ENCODE results near the gene ODC1. TPM values are rescaled to one million over a fixed set of nuclear protein-coding genes. Genes with fewer than 3 reads are reported as not detected.

The ODC1 gene
- polyA plus RNA-seq, 1 donor, result 108 TPM

DNA sequence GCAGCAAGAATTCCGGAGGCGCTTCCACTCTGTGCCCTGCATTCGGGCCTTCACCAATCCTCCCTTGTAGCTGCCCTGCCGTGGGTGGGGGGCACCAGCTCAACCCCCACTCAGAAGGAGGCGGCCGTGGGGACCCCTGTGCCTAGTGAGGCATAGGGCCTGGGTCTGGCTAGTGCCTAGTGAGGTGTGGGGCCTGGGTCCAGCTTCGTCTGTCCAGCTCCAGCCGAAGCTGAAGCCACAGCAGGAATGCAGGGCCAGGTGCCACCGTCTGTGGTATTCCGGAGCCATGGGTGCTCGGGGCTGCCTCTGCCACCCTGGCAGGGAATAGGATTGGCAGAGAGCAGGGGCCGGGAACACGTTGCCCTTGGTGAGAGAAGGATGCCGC is 12.3 kb downstream of the ODC1 start:
- no CpG with 5 or more reads among the region's 14 CpGs for WGBS (ENCODE audit: insufficient coverage, low lambda C conversion rate)
- Histone ChIP-seq H3K9me3 (ENCODE audit: control insufficient read depth, low read depth, low read length) (peaks cover 4% of the 10 kb centered on the region), H3K4me3 (ENCODE audit: low read length) (no peak overlapping the region), H3K36me3 (ENCODE audit: control insufficient read depth, insufficient read depth, low read length) (peaks cover 25% of the 10 kb centered on the region), H3K4me1 (ENCODE audit: control insufficient read depth, insufficient read depth, low read length) (peaks cover 46% of the 10 kb centered on the region), H3K27ac (ENCODE audit: low read length) (peak overlapping the region; percentile 10), H3K27me3 (ENCODE audit: control insufficient read depth, insufficient read depth, low read length) (peaks cover 4% of the 10 kb centered on the region)
- DNase-seq, result no peak

GRCh38 chr2:10434886-10435819 is 13.0 kb downstream of the ODC1 start:
- peak; percentile 76 to 79 for DNase-seq
- Histone ChIP-seq H3K27me3 (ENCODE audit: control insufficient read depth, insufficient read depth, low read length) (peaks cover 4% of the 10 kb centered on the region), H3K9me3 (ENCODE audit: control insufficient read depth, low read depth, low read length) (peaks cover 4% of the 10 kb centered on the region), H3K27ac (ENCODE audit: low read length) (peak overlapping the region; percentile 99), H3K36me3 (ENCODE audit: control insufficient read depth, insufficient read depth, low read length) (peaks cover 18% of the 10 kb centered on the region), H3K4me3 (ENCODE audit: low read length) (peak overlapping the region; percentile 19), H3K4me1 (ENCODE audit: control insufficient read depth, insufficient read depth, low read length) (peaks cover 49% of the 10 kb centered on the region)
- no CpG with 5 or more reads among the region's 28 CpGs for WGBS (ENCODE audit: insufficient coverage, low lambda C conversion rate)

DNA sequence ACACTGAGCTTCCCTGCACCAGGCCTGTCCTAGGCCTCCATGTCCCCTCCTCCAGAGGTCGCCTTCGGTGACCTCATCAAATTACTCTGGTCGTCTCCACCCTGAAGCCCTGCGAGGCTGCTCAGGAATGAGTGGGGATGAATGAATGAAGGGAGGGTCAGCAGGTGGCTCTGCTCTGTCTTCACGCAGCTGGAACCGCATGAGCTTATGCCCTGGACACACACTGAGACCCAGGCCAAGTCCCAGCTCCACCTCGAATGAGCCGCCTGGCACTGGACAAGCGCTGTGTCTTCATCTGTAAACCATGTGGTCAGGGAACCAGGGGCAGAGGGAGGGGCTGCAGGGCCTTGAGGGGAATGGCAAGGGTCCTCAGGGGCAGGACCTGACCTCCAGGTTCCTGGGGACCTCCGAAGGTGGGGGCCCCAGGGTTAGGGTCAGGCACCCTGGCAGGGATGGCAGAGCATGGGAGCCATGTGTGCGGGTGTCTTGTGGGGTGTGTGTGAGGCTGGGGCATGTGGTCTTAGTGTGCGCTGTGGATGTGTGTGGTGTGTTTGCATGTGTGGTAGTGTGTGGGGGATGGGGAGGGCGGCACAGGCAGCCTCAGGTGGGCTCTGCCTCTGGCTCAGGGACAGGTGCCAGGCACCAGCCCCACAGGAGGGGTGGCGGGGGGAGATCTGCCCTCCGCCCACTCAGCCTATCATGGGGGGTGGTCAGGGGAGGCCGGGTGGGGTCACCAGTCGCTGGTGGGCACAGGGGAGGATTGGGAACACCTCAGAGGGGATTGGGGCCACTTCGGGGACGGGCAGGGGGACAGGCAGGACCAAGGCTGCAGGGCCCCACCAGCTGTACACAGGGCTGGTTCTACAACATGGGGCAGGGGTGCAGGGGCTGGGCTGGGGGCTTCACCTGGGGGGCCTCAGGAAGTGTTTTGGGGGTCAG is 13.9 kb downstream of the ODC1 start:
- Histone ChIP-seq H3K27ac (ENCODE audit: low read length) (peak overlapping the region; percentile 99), H3K4me1 (ENCODE audit: control insufficient read depth, insufficient read depth, low read length) (peaks cover 53% of the 10 kb centered on the region), H3K27me3 (ENCODE audit: control insufficient read depth, insufficient read depth, low read length) (peaks cover 4% of the 10 kb centered on the region), H3K4me3 (ENCODE audit: low read length) (peak overlapping the region; percentile 64), H3K36me3 (ENCODE audit: control insufficient read depth, insufficient read depth, low read length) (peaks cover 12% of the 10 kb centered on the region), H3K9me3 (ENCODE audit: control insufficient read depth, low read depth, low read length) (peaks cover 4% of the 10 kb centered on the region)
- WGBS (ENCODE audit: insufficient coverage, low lambda C conversion rate), result no CpG with 5 or more reads among the region's 19 CpGs
- DNase-seq, result no peak

DNA sequence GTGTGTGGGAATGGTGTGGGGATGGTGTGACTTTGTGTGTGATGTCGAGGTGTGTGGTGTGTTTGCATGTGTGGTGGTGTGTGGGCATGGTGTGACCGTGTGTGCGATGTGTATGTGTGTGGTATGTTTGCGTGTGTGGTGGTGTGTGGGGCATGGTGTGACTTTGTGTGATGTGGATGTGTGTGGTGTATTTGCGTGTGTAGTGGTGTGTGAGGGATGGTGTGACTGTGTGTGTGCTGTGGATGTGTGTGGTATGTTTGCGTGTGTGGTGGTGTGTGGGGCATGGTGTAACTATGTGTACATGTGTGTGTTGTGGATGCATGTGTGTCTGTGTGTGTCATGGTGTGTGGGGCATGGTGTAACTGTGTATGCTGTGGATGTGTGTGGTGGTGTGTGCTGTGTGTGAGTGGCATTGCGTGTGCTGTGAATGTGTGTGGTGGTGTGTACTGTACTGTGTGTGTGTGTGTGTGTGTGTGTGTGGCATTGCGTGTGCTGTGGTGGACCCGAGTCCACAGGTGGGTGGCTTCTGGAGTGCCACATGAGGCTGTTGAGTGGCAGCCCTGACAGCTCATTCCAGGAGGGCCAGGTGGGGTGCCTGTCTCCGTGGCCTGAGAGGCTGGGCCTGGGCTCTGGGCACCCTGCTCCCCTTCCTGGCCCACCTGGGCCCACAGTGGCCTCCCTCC is 14.7 kb downstream of the ODC1 start:
- Histone ChIP-seq H3K27ac (ENCODE audit: low read length) (peak overlapping the region; percentile 99), H3K9me3 (ENCODE audit: control insufficient read depth, low read depth, low read length) (peaks cover 4% of the 10 kb centered on the region), H3K4me3 (ENCODE audit: low read length) (peak overlapping the region; percentile 64), H3K4me1 (ENCODE audit: control insufficient read depth, insufficient read depth, low read length) (peaks cover 58% of the 10 kb centered on the region), H3K36me3 (ENCODE audit: control insufficient read depth, insufficient read depth, low read length) (peaks cover 7% of the 10 kb centered on the region), H3K27me3 (ENCODE audit: control insufficient read depth, insufficient read depth, low read length) (peaks cover 4% of the 10 kb centered on the region)
- DNase-seq, result peak in 1 of 2 donors; percentile 78
- no CpG with 5 or more reads among the region's 10 CpGs for WGBS (ENCODE audit: insufficient coverage, low lambda C conversion rate)

DNA sequence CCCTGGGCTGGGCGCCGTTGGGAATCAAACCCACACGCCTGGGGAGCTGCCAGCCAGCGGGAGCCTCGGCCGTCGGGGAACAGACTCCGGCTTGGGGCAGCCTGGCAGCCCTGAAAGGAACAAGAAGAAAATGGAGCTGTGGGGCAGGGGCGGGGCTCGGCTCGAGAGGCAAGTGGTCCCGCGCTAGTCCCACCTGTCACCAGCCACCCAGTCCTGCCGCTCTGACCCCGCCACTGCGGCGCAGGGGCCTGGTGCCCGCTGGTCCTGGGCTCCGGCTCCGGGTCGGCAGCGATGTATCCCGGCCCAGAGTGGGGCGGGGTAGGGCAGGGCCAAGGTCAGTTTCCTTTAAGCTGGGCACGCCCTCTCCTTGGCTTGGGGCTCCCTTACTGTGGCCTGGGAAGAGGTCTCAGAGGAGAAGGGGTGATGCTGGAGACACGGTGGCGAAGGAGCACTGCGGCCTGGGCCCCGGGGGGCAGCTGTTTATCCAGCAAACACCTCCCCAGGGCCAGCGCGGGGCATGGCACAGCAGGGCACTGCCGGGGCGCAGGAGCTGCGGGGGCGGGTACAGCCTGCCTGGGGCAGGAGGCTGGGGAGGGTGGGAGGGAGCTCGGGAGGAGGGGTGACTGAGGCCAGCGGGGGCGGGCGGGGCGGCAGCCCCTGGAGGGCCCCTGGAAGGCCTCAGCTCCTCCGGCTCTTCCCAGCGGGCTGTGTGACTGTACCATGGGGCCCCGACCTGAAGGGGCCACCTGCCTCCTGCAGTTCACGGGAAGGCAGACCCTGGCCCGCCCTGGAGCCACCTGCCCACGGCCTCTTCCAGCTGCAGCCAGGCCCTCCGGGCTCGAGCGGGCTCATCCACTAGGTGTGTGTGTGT is 15.6 kb downstream of the ODC1 start:
- peak overlapping the region; percentile 64 for H3K4me3 ChIP-seq (ENCODE audit: low read length)
- H3K27ac ChIP-seq (ENCODE audit: low read length), result peak overlapping the region; percentile 99
- WGBS (ENCODE audit: insufficient coverage, low lambda C conversion rate), result no CpG with 5 or more reads among the region's 49 CpGs

DNA sequence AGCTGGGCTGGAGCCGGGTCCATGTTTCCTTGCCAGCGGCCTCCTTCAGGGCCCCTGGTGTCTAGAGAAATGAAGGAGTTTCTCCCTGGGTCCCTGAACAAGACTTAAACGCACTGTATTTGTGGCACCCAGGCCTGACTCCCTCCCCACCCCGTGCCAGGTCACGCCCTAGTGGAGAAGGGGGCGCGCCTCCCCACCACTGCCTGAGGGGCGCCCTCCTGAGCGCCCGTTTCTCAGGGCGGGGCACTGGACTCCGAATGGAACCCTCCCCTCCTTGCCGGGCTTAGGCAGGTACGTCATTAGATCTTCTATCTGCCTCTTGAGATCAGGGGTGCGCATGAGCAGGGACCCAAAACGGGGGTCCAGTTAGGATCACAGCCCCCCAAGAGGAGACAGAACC is 16.3 kb downstream of the ODC1 start:
- peaks cover 23% of the 10 kb centered on the region for H3K36me3 ChIP-seq (ENCODE audit: control insufficient read depth, insufficient read depth, low read length)
- peaks cover 4% of the 10 kb centered on the region for H3K27me3 ChIP-seq (ENCODE audit: control insufficient read depth, insufficient read depth, low read length)
- DNase-seq, result peak; percentile 86 to 91
- peaks cover 52% of the 10 kb centered on the region for H3K4me1 ChIP-seq (ENCODE audit: control insufficient read depth, insufficient read depth, low read length)
- peaks cover 4% of the 10 kb centered on the region for H3K9me3 ChIP-seq (ENCODE audit: control insufficient read depth, low read depth, low read length)
- H3K27ac ChIP-seq (ENCODE audit: low read length), result peak overlapping the region; percentile 99
- no CpG with 5 or more reads among the region's 16 CpGs for WGBS (ENCODE audit: insufficient coverage, low lambda C conversion rate)
- H3K4me3 ChIP-seq (ENCODE audit: low read length), result peak overlapping the region; percentile 64

More for the DNA sequence above, 15.6 kb downstream of the ODC1 start:
- peak; percentile 86 to 96 for DNase-seq
- H3K4me1 ChIP-seq (ENCODE audit: control insufficient read depth, insufficient read depth, low read length), result peaks cover 60% of the 10 kb centered on the region
- H3K36me3 ChIP-seq (ENCODE audit: control insufficient read depth, insufficient read depth, low read length), result peaks cover 15% of the 10 kb centered on the region
- H3K27me3 ChIP-seq (ENCODE audit: control insufficient read depth, insufficient read depth, low read length), result peaks cover 4% of the 10 kb centered on the region
- H3K9me3 ChIP-seq (ENCODE audit: control insufficient read depth, low read depth, low read length), result peaks cover 4% of the 10 kb centered on the region

- peak in 1 of 2 donors; percentile 55 for DNase-seq
Observed at GRCh38 chr2:10430886-10431622, 17.1 kb downstream of the ODC1 start.

GRCh38 chr2:10428924-10429323 is 19.2 kb downstream of the ODC1 start:
- Histone ChIP-seq H3K36me3 (ENCODE audit: control insufficient read depth, insufficient read depth, low read length) (peaks cover 48% of the 10 kb centered on the region), H3K27me3 (ENCODE audit: control insufficient read depth, insufficient read depth, low read length) (peaks cover 4% of the 10 kb centered on the region), H3K4me1 (ENCODE audit: control insufficient read depth, insufficient read depth, low read length) (peaks cover 25% of the 10 kb centered on the region), H3K27ac (ENCODE audit: low read length) (peak overlapping the region; percentile 60), H3K9me3 (ENCODE audit: control insufficient read depth, low read depth, low read length) (peaks cover 4% of the 10 kb centered on the region), H3K4me3 (ENCODE audit: low read length) (no peak overlapping the region)
- WGBS (ENCODE audit: insufficient coverage, low lambda C conversion rate), result no CpG with 5 or more reads among the region's 3 CpGs
- DNase-seq, result peak in 1 of 2 donors; percentile 70

More at GRCh38 chr2:10430886-10431622, 17.1 kb downstream of the ODC1 start:
- H3K9me3 ChIP-seq (ENCODE audit: control insufficient read depth, low read depth, low read length), result peaks cover 4% of the 10 kb centered on the region
- WGBS (ENCODE audit: insufficient coverage, low lambda C conversion rate), result no CpG with 5 or more reads among the region's 8 CpGs
- H3K27me3 ChIP-seq (ENCODE audit: control insufficient read depth, insufficient read depth, low read length), result peaks cover 4% of the 10 kb centered on the region
- H3K36me3 ChIP-seq (ENCODE audit: control insufficient read depth, insufficient read depth, low read length), result peaks cover 30% of the 10 kb centered on the region
- peak overlapping the region; percentile 99 for H3K27ac ChIP-seq (ENCODE audit: low read length)
- H3K4me1 ChIP-seq (ENCODE audit: control insufficient read depth, insufficient read depth, low read length), result peaks cover 45% of the 10 kb centered on the region
- H3K4me3 ChIP-seq (ENCODE audit: low read length), result peak overlapping the region; percentile 64

DNA sequence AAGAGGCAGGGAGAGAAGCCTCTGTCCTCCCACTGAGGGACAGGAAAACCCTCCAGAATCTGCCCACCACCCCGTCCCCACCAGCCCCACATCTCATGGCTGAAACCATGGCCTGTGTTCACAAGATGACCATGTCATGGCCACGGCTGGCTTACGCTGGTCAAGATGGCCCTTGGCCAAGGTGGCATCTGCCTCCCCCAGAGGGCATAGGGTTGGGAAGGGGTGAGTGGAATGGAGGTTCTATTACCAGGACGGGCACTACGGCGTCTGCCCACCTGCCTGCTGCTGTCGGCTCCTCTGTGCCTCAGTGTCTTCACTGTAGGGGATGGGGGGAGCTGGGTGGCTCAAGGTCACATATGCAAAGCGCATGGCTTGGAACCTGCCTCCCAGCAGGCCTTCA is 19.8 kb downstream of the ODC1 start:
- WGBS (ENCODE audit: insufficient coverage, low lambda C conversion rate), result no CpG with 5 or more reads among the region's 8 CpGs
- no peak for DNase-seq
- Histone ChIP-seq H3K27me3 (ENCODE audit: control insufficient read depth, insufficient read depth, low read length) (peaks cover 4% of the 10 kb centered on the region), H3K27ac (ENCODE audit: low read length) (peak overlapping the region; percentile 60), H3K4me1 (ENCODE audit: control insufficient read depth, insufficient read depth, low read length) (peaks cover 21% of the 10 kb centered on the region), H3K36me3 (ENCODE audit: control insufficient read depth, insufficient read depth, low read length) (peaks cover 51% of the 10 kb centered on the region), H3K9me3 (ENCODE audit: control insufficient read depth, low read depth, low read length) (peaks cover under 1% of the 10 kb centered on the region), H3K4me3 (ENCODE audit: low read length) (no peak overlapping the region)
